MCF 10A (cell line): ENCODE measurements around the gene GRID1. TPM values are rescaled to one million over a fixed set of nuclear protein-coding genes. Genes with fewer than 3 reads are reported as not detected.

Experiments used
- BruUV-seq: library from RNA; stranded (reverse); fragments of 400-500 nt; replicated peaks from 2 replicates; lab custom pipeline; 2021; lab: Mats Ljungman, UMichigan
- CTCF ChIA-PET: fragments of 300-600 bp; sonication (Branson Sonifier 250); formaldehyde crosslinking; extraction: SDS; loops from one replicate; lab custom pipeline; 2021; ENCODE audit warnings: antibody characterized with exemption, inconsistent platforms; lab: Yijun Ruan, JAX
- POLR2A ChIA-PET: fragments of 300-600, 350-650 bp; sonication (Branson Sonifier 250); formaldehyde crosslinking; extraction: SDS; loops from one replicate; lab custom pipeline; 2020; ENCODE audit warnings: antibody characterized with exemption, inconsistent platforms; lab: Yijun Ruan, JAX
- DNase-seq: peaks from one replicate; pipeline ENCODE4 v3.0.0-alpha.2; 2018; ENCODE audit not compliant: unreplicated experiment
- H3K27ac Mint-ChIP-seq: one replicate; pipeline ENCODE4 v1.8.0; 2022; ENCODE audit warnings: mild to moderate bottlenecking, low read depth, mixed read lengths; ENCODE audit not compliant: unreplicated experiment
- H3K27me3 Mint-ChIP-seq: one replicate; pipeline ENCODE4 v1.8.0; 2022; ENCODE audit warnings: mixed read lengths; ENCODE audit not compliant: insufficient read depth, unreplicated experiment
- H3K36me3 Mint-ChIP-seq: one replicate; pipeline ENCODE4 v1.8.0; 2022; ENCODE audit warnings: mild to moderate bottlenecking, moderate library complexity, mixed read lengths; ENCODE audit not compliant: insufficient read depth, unreplicated experiment
- H3K4me1 Mint-ChIP-seq: one replicate; pipeline ENCODE4 v1.8.0; 2022; ENCODE audit warnings: mixed read lengths; ENCODE audit not compliant: insufficient read depth, unreplicated experiment
- H3K4me3 Mint-ChIP-seq: one replicate; pipeline ENCODE4 v1.8.0; 2022; ENCODE audit warnings: mild to moderate bottlenecking, moderate library complexity, mixed read lengths; ENCODE audit not compliant: unreplicated experiment
- H3K9me3 Mint-ChIP-seq: one replicate; pipeline ENCODE4 v1.8.0; 2022; ENCODE audit warnings: mixed read lengths; ENCODE audit not compliant: unreplicated experiment
- intact Hi-C: fragments of 100-400 bp; cut with micrococcal nuclease; formaldehyde crosslinking; loops from 2 replicates; pipeline ENCODE4 v1.14.1; 2022
- total RNA-seq: library from RNA; stranded (reverse); gene quantifications from 2 replicates; pipeline ENCODE4 v1.2.3, GENCODE V29; 2022
- TF ChIP-seq, protein P1 (sequence below): fragments of 200-600 bp; IDR thresholded peaks from one replicate; pipeline ENCODE4 v1.8.0; 2022; ENCODE audit warnings: antibody characterized with exemption, mild to moderate bottlenecking; ENCODE audit not compliant: unreplicated experiment

The GRID1 gene
- total RNA-seq, 1 experiment from 2014 or later, result not detected

DNA sequence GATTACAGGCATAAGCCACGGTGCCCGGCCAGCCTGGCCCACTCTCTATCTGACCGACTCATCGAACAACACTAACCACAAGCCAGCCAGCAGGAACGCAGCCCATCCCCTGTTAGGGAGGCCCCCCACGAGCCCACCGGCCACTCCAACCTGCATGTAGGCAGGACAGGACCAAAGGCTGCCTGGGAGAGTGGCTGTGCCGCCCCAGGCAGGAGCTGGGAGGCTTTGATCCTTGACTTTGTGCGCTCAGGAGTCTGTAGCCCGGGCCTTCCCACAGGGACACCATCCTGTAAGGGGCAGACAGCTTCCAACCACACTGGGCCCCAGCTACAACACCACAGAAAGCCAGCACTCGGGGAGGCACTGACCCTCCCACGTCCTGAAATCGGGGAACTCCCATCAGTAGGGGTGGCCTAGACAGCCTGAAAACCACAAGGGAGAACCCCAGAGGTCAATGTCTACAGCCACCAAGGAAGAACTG is 29.4 kb downstream of the GRID1 start:
- Mint-ChIP-seq H3K27me3 (peaks cover 15% of the 10 kb centered on the region), H3K4me3 (no peak overlapping the region), H3K36me3 (no peaks in the 10 kb centered on the region), H3K27ac (no peak overlapping the region), H3K9me3 (no peaks in the 10 kb centered on the region), H3K4me1 (peaks cover 6% of the 10 kb centered on the region)
- CTCF ChIA-PET, result interaction anchor here (0.7 kb wide), 1 partner anchor 170 kb away, joined by 4 read pairs; no protein-coding TSS in a partner anchor
- no peak for DNase-seq
- POLR2A ChIA-PET, result no interaction called here
- TF ChIP-seq, protein P1, sequence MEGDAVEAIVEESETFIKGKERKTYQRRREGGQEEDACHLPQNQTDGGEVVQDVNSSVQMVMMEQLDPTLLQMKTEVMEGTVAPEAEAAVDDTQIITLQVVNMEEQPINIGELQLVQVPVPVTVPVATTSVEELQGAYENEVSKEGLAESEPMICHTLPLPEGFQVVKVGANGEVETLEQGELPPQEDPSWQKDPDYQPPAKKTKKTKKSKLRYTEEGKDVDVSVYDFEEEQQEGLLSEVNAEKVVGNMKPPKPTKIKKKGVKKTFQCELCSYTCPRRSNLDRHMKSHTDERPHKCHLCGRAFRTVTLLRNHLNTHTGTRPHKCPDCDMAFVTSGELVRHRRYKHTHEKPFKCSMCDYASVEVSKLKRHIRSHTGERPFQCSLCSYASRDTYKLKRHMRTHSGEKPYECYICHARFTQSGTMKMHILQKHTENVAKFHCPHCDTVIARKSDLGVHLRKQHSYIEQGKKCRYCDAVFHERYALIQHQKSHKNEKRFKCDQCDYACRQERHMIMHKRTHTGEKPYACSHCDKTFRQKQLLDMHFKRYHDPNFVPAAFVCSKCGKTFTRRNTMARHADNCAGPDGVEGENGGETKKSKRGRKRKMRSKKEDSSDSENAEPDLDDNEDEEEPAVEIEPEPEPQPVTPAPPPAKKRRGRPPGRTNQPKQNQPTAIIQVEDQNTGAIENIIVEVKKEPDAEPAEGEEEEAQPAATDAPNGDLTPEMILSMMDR, result no peak
- intact Hi-C loops, result no loop called here
- no TSS peak for BruUV-seq

DNA sequence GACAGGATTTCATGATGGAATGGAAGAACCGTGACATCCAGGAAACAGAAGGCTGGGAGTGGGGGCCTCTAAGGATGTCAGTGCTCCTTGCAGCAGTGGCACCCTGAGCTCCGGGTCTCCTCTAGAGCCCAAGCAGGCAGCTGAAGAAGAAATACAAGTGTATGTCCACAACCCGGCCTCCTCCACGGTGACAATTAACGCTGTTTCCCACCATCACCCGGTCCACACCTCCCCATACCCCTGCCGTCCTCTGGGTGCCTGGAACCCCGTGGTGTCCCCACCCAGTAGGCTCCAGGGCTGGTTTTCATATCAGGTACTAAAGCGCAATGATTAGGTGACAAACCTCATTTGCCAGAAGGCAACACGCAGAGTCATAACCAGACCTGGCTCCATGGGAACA is 30.3 kb downstream of the GRID1 start:
- DNase-seq, result no peak
- BruUV-seq, result no TSS peak
- Mint-ChIP-seq H3K36me3 (no peaks in the 10 kb centered on the region), H3K4me3 (no peak overlapping the region), H3K9me3 (no peaks in the 10 kb centered on the region), H3K4me1 (peaks cover 6% of the 10 kb centered on the region), H3K27me3 (peaks cover 16% of the 10 kb centered on the region), H3K27ac (no peak overlapping the region)
- intact Hi-C loops, result no loop called here
- TF ChIP-seq, protein P1, result no peak
- ChIA-PET POLR2A (no interaction called here), CTCF (interaction anchor here (0.7 kb wide), 1 partner anchor 169 kb away, joined by 4 read pairs; no protein-coding TSS in a partner anchor)

DNA sequence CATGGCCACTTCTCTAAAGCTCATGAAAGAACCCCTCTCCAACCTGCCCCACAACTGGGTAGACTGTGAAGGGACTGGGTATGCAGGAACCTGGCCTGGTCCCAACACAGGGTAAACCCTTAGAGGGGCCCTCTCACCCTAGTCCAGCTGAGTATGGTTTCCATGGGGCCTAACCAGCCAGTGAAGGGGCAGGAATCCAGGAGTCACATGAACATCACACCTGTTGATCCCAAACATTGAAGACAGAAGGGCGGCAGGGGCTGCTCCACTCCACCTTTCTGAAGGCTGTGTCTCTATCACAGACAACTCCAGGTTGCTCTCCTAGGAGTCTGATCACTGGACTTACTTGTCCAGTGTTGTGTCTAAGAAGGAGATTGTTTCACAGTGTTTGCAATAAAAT is 30.8 kb downstream of the GRID1 start:
- Mint-ChIP-seq H3K9me3 (no peaks in the 10 kb centered on the region), H3K36me3 (no peaks in the 10 kb centered on the region), H3K27me3 (peaks cover 16% of the 10 kb centered on the region), H3K4me3 (no peak overlapping the region), H3K4me1 (peaks cover 1% of the 10 kb centered on the region), H3K27ac (no peak overlapping the region)
- intact Hi-C loops, result no loop called here
- TF ChIP-seq, protein P1, result no peak
- BruUV-seq, result no TSS peak
- POLR2A ChIA-PET, result no interaction called here
- no peak for DNase-seq
- CTCF ChIA-PET, result interaction anchor here (0.8 to 1.2 kb wide), 4 partner anchors 9 to 1228 kb away, joined by 3 to 4 read pairs (median 3); no protein-coding TSS in a partner anchor

DNA sequence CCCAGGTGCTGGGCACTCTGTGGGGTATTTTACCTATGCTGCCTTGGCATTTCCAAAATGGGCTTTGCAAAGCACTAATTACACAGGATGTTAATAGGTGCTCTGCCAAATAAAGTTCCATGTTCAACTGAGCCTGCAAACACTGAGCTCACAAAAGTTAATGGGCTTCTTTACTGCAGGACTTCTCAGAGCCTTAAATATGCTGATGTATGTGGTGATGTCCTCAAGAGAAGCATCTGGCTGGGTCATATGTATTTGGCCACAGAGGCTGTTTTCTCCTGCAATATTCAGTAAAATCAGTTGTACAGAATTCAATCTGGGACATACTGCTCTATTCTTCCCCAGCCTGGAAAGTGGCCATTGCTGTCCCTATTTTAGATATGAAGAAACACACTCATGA is 31.3 kb downstream of the GRID1 start:
- CTCF ChIA-PET, result interaction anchor here (0.8 to 1.2 kb wide), 4 partner anchors 9 to 1227 kb away, joined by 3 to 4 read pairs (median 3); no protein-coding TSS in a partner anchor

More for the DNA sequence above, 31.3 kb downstream of the GRID1 start:
- no peaks in the 10 kb centered on the region for H3K36me3 Mint-ChIP-seq
- POLR2A ChIA-PET, result no interaction called here
- DNase-seq, result no peak
- TF ChIP-seq, protein P1, result no peak
- H3K27me3 Mint-ChIP-seq, result peaks cover 16% of the 10 kb centered on the region
- no TSS peak for BruUV-seq
- no peak overlapping the region for H3K4me3 Mint-ChIP-seq
- no peaks in the 10 kb centered on the region for H3K4me1 Mint-ChIP-seq
- no peak overlapping the region for H3K27ac Mint-ChIP-seq
- intact Hi-C loops, result no loop called here
- H3K9me3 Mint-ChIP-seq, result no peaks in the 10 kb centered on the region
